ENCODE results near the gene PITPNM3. TPM values are rescaled to one million over a fixed set of nuclear protein-coding genes. Genes with fewer than 3 reads are reported as not detected.
"Not testable (repeated sequence)": the region's sequence is repeated elsewhere in the genome, so short reads cannot be mapped to it uniquely, and the experiment has no call there.

Gene PITPNM3
- total RNA-seq, 2 experiments from 2014 or later: 0.37 to 0.76 TPM

- DNase-seq: no peak
- Mint-ChIP-seq H3K4me3 (no peak overlapping the region), H3K9me3 (ENCODE audit: low read depth) (no peaks in the 10 kb centered on the region), H3K36me3 (no peaks in the 10 kb centered on the region), H3K27ac (no peak overlapping the region), H3K27me3 (peaks cover 14% of the 10 kb centered on the region), H3K4me1 (peaks cover 8% of the 10 kb centered on the region)
- ATAC-seq: no peak
- CTCF ChIA-PET: no interaction called here
Measured at GRCh38 chr17:6491071-6491700, 65.2 kb downstream of the PITPNM3 start.

GRCh38 chr17:6489016-6489550 is 67.3 kb downstream of the PITPNM3 start:
- DNase-seq: no peak
- no peak overlapping the region for H3K27ac Mint-ChIP-seq
- no peaks in the 10 kb centered on the region for H3K4me1 Mint-ChIP-seq
- H3K27me3 Mint-ChIP-seq: no peaks in the 10 kb centered on the region
- H3K9me3 Mint-ChIP-seq (ENCODE audit: low read depth): no peaks in the 10 kb centered on the region
- ATAC-seq: no peak
- H3K4me3 Mint-ChIP-seq: no peak overlapping the region
- CTCF ChIA-PET: interaction anchor here (1.2 kb wide), 1 partner anchor 16 kb away, joined by 6 read pairs; no protein-coding TSS in a partner anchor
- H3K36me3 Mint-ChIP-seq: no peaks in the 10 kb centered on the region

DNA sequence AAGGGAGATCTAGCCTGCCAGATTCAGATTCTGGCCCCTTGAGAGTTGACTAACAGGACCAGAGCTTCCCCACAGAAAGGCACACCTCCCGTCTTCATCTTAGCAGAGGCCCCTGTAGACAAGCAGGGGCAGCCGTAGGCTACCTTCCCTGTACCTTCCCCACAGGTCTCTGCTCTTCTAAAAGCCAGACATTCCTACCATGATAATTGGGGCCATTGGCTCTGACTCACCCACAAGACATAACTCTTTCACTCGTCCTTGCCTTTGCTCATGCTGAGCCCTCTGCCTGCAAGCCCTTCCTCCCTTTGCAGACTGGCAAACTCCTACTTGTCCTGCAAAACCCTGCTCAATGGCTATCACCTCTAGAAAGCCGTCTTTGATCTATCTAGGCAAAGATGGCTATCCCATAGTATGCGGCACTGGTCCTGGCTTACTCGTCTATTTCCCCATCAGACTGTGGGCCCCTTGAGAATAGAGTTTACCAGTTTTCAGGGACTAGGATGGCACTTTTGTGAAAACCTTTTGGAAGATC is 68.3 kb downstream of the PITPNM3 start:
- H3K36me3 Mint-ChIP-seq: no peaks in the 10 kb centered on the region
- H3K27ac Mint-ChIP-seq: no peak overlapping the region
- H3K4me1 Mint-ChIP-seq: no peaks in the 10 kb centered on the region
- CTCF ChIA-PET: no interaction called here
- no peak for ATAC-seq
- H3K9me3 Mint-ChIP-seq (ENCODE audit: low read depth): no peaks in the 10 kb centered on the region
- H3K4me3 Mint-ChIP-seq: no peak overlapping the region
- no peaks in the 10 kb centered on the region for H3K27me3 Mint-ChIP-seq
- no peak for DNase-seq

DNA sequence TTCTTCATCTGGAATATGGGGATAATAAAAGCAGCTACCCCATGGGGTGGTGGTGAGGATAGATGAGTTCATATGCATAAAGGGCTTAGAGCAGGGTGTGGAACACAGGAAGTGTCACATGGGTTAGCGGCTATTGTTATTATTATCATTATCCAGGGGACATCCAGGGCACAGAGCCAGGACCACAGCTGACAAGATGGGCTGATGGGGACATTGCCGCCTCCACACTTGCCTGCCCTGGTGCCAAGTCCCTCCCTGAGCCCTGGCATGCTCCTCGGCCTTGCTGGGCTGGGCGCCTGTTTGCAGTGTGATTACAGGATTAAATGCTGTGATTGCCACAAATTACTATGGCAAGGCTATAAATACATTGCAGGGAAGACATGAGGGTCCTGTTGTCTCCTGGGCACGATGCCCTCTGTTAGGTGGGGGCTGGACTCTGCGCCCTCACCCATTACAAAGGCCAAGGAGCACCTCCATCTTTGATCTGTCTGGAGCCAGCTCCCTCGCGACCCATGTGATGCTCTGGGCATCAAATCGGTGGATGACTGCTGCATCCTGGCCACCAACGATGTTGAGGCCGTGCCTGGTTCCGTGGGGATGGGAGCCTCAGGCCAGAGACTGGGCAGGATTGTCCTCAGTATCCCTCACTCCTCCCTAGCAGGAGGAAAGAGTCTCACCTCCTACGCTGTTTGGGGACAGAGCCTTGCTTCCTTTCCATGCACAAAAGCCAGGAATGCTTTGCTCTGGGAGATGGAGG is 68.9 kb downstream of the PITPNM3 start:
- DNase-seq: no peak
- no peak for ATAC-seq
- no peaks in the 10 kb centered on the region for H3K9me3 Mint-ChIP-seq (ENCODE audit: low read depth)
- CTCF ChIA-PET: no interaction called here
- no peaks in the 10 kb centered on the region for H3K36me3 Mint-ChIP-seq
- no peaks in the 10 kb centered on the region for H3K27me3 Mint-ChIP-seq
- H3K4me3 Mint-ChIP-seq: no peak overlapping the region
- H3K4me1 Mint-ChIP-seq: no peaks in the 10 kb centered on the region
- H3K27ac Mint-ChIP-seq: no peak overlapping the region

- Mint-ChIP-seq H3K4me3 (no peak overlapping the region), H3K36me3 (no peaks in the 10 kb centered on the region)
- CTCF ChIA-PET: interaction anchor here (1.8 kb wide), 1 partner anchor 13 kb away, joined by 13 read pairs; no protein-coding TSS in a partner anchor
Measured at GRCh38 chr17:6485646-6486412, 70.5 kb downstream of the PITPNM3 start.

DNA sequence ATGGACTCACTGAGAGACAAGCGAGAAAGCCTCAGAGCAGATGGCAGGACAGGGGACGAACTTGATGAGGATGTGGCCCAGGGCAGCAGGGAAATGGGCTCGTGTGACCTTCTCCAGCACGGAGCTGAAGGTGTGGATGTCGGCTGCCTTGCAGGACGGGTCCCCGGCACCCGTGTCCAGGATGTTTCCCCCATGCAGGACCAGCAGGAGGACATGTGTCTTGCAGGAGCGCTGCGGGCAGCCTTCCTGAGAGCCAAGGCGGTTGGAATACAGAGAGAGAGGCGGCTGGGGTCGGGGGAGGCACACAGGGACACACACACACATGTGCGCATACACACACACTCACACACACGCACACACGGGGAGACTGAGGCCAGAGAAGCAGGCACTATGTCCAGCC is 72.8 kb downstream of the PITPNM3 start:
- ATAC-seq (no peak), DNase-seq (no peak)
- Mint-ChIP-seq H3K36me3 (no peaks in the 10 kb centered on the region), H3K4me3 (no peak overlapping the region), H3K9me3 (ENCODE audit: low read depth) (no peaks in the 10 kb centered on the region), H3K27me3 (no peaks in the 10 kb centered on the region), H3K4me1 (no peaks in the 10 kb centered on the region), H3K27ac (no peak overlapping the region)
- CTCF ChIA-PET: no interaction called here

More at GRCh38 chr17:6485646-6486412, 70.5 kb downstream of the PITPNM3 start:
- no peaks in the 10 kb centered on the region for H3K9me3 Mint-ChIP-seq (ENCODE audit: low read depth)
- H3K4me1 Mint-ChIP-seq: no peaks in the 10 kb centered on the region
- no peak for ATAC-seq
- H3K27me3 Mint-ChIP-seq: no peaks in the 10 kb centered on the region
- no peak overlapping the region for H3K27ac Mint-ChIP-seq
- no peak for DNase-seq

- H3K4me3 Mint-ChIP-seq; CTCF ChIA-PET; H3K27me3 Mint-ChIP-seq; H3K27ac Mint-ChIP-seq; ATAC-seq; H3K4me1 Mint-ChIP-seq; DNase-seq; H3K36me3 Mint-ChIP-seq; H3K9me3 Mint-ChIP-seq (ENCODE audit: low read depth): not testable (repeated sequence)
Measured at GRCh38 chr17:6482796-6483195, 73.6 kb downstream of the PITPNM3 start.

GRCh38 chr17:6482105-6482455 is 74.3 kb downstream of the PITPNM3 start:
- ATAC-seq (no peak), DNase-seq (no peak)
- CTCF ChIA-PET: no interaction called here
- no peaks in the 10 kb centered on the region for H3K27me3 Mint-ChIP-seq
- H3K4me3 Mint-ChIP-seq: no peak overlapping the region
- H3K9me3 Mint-ChIP-seq (ENCODE audit: low read depth): no peaks in the 10 kb centered on the region
- no peaks in the 10 kb centered on the region for H3K36me3 Mint-ChIP-seq
- H3K27ac Mint-ChIP-seq: no peak overlapping the region
- no peaks in the 10 kb centered on the region for H3K4me1 Mint-ChIP-seq

DNA sequence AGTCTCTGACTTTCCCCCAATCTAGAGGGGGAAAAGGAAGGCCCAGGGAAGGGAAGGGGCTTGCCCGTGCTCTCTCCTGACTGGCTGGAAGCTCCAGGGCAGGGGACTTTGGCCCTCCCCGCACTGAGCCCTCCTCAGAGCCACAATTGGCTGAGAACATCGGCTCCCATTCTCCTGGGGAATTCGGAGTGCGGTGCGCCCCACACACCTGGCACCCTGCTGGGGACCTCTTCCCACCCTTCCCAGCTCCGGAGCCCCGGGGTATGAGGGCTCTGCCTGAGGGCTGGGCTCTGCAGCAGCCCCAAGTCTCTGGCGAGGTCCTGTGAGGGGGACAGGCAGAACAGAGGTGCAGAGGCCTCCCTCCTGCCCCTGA is 76.1 kb downstream of the PITPNM3 start:
- DNase-seq: no peak
- no peaks in the 10 kb centered on the region for H3K36me3 Mint-ChIP-seq
- no peak for ATAC-seq
- H3K4me3 Mint-ChIP-seq: no peak overlapping the region
- H3K27ac Mint-ChIP-seq: no peak overlapping the region
- no peaks in the 10 kb centered on the region for H3K4me1 Mint-ChIP-seq
- CTCF ChIA-PET: no interaction called here
- H3K9me3 Mint-ChIP-seq (ENCODE audit: low read depth): no peaks in the 10 kb centered on the region
- H3K27me3 Mint-ChIP-seq: no peaks in the 10 kb centered on the region

DNA sequence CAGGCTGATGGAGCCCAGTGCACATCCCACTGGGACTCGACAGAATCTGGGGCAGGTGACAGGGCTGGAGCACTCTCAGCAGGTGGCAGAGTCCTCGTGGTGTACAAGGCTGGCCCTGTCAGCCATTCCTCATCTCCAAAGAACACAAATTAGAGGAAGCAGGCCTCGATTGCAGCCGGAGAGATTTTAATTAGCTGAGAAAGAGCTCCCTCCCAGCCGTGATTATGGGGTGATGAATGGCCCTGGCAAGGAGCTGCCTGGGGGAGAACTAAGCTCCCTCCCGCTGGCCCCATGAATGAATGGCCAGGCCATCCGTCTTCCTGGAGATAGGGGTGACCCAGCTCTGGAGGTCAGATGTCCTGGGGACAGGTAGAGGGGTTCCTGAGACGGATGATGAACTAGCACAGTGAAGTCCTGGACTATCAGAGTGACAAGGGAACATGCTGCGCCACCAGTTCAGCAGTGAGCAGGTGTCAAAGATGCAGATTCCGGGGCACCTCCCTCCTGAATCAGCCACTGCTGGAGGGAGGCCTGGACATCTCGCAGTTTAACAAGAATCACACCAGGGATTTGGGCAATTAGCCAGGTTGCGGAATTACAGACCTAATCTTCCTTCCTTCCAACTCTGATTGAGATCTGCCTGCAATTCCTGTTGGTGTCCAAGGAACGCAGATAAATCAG is 76.6 kb downstream of the PITPNM3 start:
- H3K27ac Mint-ChIP-seq: no peak overlapping the region
- H3K4me1 Mint-ChIP-seq: no peaks in the 10 kb centered on the region
- DNase-seq (no peak), ATAC-seq (no peak)
- no peaks in the 10 kb centered on the region for H3K27me3 Mint-ChIP-seq
- H3K4me3 Mint-ChIP-seq: no peak overlapping the region
- CTCF ChIA-PET: interaction anchor here (0.7 kb wide), 1 partner anchor 131 kb away, joined by 3 read pairs; no protein-coding TSS in a partner anchor
- no peaks in the 10 kb centered on the region for H3K9me3 Mint-ChIP-seq (ENCODE audit: low read depth)
- H3K36me3 Mint-ChIP-seq: no peaks in the 10 kb centered on the region

DNA sequence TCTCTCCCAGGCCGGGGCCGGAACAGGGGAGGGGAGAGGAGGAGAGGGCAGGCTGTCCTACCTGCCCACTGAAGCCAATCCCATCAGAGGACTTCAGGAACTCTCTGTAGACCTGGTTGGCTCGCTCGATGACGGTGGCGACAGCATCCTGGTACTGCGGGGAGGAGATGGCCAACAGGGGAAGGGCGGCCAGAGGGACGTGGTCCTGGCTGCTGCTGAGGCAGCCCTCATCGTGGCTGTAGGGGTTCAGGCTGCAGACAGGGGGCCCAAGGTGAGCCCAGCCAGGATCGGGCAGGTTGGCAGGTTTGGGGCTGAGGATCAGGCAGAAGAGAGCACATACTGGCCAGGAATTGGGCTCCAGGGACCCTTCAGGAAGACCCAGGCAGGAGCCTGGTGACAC is 77.9 kb downstream of the PITPNM3 start:
- Mint-ChIP-seq H3K9me3 (ENCODE audit: low read depth) (no peaks in the 10 kb centered on the region), H3K4me1 (no peaks in the 10 kb centered on the region), H3K27ac (no peak overlapping the region), H3K36me3 (no peaks in the 10 kb centered on the region), H3K27me3 (no peaks in the 10 kb centered on the region), H3K4me3 (no peak overlapping the region)
- ATAC-seq (no peak), DNase-seq (no peak)
- CTCF ChIA-PET: no interaction called here

GRCh38 chr17:6477831-6478383 is 78.4 kb downstream of the PITPNM3 start:
- H3K27me3 Mint-ChIP-seq: no peaks in the 10 kb centered on the region
- H3K4me3 Mint-ChIP-seq: no peak overlapping the region
- H3K4me1 Mint-ChIP-seq: no peaks in the 10 kb centered on the region
- H3K27ac Mint-ChIP-seq: no peak overlapping the region
- no peak for DNase-seq
- CTCF ChIA-PET: no interaction called here
- no peaks in the 10 kb centered on the region for H3K36me3 Mint-ChIP-seq
- no peaks in the 10 kb centered on the region for H3K9me3 Mint-ChIP-seq (ENCODE audit: low read depth)
- no peak for ATAC-seq

- Mint-ChIP-seq H3K4me1 (no peaks in the 10 kb centered on the region), H3K36me3 (no peaks in the 10 kb centered on the region), H3K27me3 (no peaks in the 10 kb centered on the region), H3K4me3 (no peak overlapping the region), H3K27ac (no peak overlapping the region), H3K9me3 (ENCODE audit: low read depth) (no peaks in the 10 kb centered on the region)
- ATAC-seq (no peak), DNase-seq (no peak)
- CTCF ChIA-PET: no interaction called here
Measured at GRCh38 chr17:6476810-6477179, 79.6 kb downstream of the PITPNM3 start.
